GM12891 (cell line): ENCODE results near the gene MED12L.

Source experiments
- POLR2A ChIP-seq: IDR thresholded peaks from 2 replicates; pipeline ENCODE4 v1.6.1; 2011; ENCODE audit warnings: low read depth, low read length, control low read depth
- POLR2AphosphoS5 ChIP-seq: IDR thresholded peaks from 2 replicates; pipeline ENCODE4 v1.6.1; 2011; ENCODE audit warnings: low read depth, low read length, control low read depth
- TAF1 ChIP-seq: IDR thresholded peaks from 2 replicates; pipeline ENCODE4 v1.6.1; 2011; ENCODE audit warnings: low read depth, low read length, control low read depth

- no peak for TF ChIP-seq POLR2A
- TF ChIP-seq POLR2AphosphoS5: no peak
- TF ChIP-seq TAF1: no peak
These were observed 308.5 kb downstream of the MED12L start for GRCh38 chr3:151393941-151394340.
